ENCODE measurements around the gene PTPRC.

Gene PTPRC

GRCh38 chr1:198763298-198763714, 124.5 kb downstream of the PTPRC start:
- Histone ChIP-seq H3K9ac (ENCODE audit: low read length) (no peak overlapping the region), H3K4me3 (ENCODE audit: low read length) (no peak overlapping the region), H3K36me3 (ENCODE audit: control insufficient read depth, insufficient read depth, low read length) (no peaks in the 10 kb centered on the region), H3K27me3 (ENCODE audit: control insufficient read depth, insufficient read depth, low read length) (no peaks in the 10 kb centered on the region), H3K27ac (ENCODE audit: low read depth, low read length) (no peak overlapping the region), H3K4me1 (ENCODE audit: control insufficient read depth, insufficient read depth, low read length) (no peaks in the 10 kb centered on the region)

GRCh38 chr1:198764748-198765147, 125.9 kb downstream of the PTPRC start:
- Histone ChIP-seq H3K36me3 (ENCODE audit: control insufficient read depth, insufficient read depth, low read length) (no peaks in the 10 kb centered on the region), H3K4me3 (ENCODE audit: low read length) (no peak overlapping the region), H3K9ac (ENCODE audit: low read length) (no peak overlapping the region), H3K27me3 (ENCODE audit: control insufficient read depth, insufficient read depth, low read length) (no peaks in the 10 kb centered on the region), H3K4me1 (ENCODE audit: control insufficient read depth, insufficient read depth, low read length) (no peaks in the 10 kb centered on the region), H3K27ac (ENCODE audit: low read depth, low read length) (no peak overlapping the region)

GRCh38 chr1:198765416-198765815, 126.6 kb downstream of the PTPRC start:
- no peak overlapping the region for H3K9ac ChIP-seq (ENCODE audit: low read length)
- no peak overlapping the region for H3K27ac ChIP-seq (ENCODE audit: low read depth, low read length)

GRCh38 chr1:198771563-198772153, 132.8 kb downstream of the PTPRC start:
- H3K4me1 ChIP-seq (ENCODE audit: control insufficient read depth, insufficient read depth, low read length) = no peaks in the 10 kb centered on the region
- no peak overlapping the region for H3K9ac ChIP-seq (ENCODE audit: low read length)
- no peaks in the 10 kb centered on the region for H3K36me3 ChIP-seq (ENCODE audit: control insufficient read depth, insufficient read depth, low read length)
- no peak overlapping the region for H3K4me3 ChIP-seq (ENCODE audit: low read length)
- no peaks in the 10 kb centered on the region for H3K27me3 ChIP-seq (ENCODE audit: control insufficient read depth, insufficient read depth, low read length)
- H3K27ac ChIP-seq (ENCODE audit: low read depth, low read length) = no peak overlapping the region

More at GRCh38 chr1:198765416-198765815, 126.6 kb downstream of the PTPRC start:
- Histone ChIP-seq H3K4me3 (ENCODE audit: low read length) (no peak overlapping the region), H3K27me3 (ENCODE audit: control insufficient read depth, insufficient read depth, low read length) (no peaks in the 10 kb centered on the region), H3K4me1 (ENCODE audit: control insufficient read depth, insufficient read depth, low read length) (no peaks in the 10 kb centered on the region), H3K36me3 (ENCODE audit: control insufficient read depth, insufficient read depth, low read length) (no peaks in the 10 kb centered on the region)

GRCh38 chr1:198772626-198773025, 133.8 kb downstream of the PTPRC start:
- Histone ChIP-seq H3K4me1 (ENCODE audit: control insufficient read depth, insufficient read depth, low read length) (no peaks in the 10 kb centered on the region), H3K27me3 (ENCODE audit: control insufficient read depth, insufficient read depth, low read length) (no peaks in the 10 kb centered on the region), H3K4me3 (ENCODE audit: low read length) (no peak overlapping the region), H3K36me3 (ENCODE audit: control insufficient read depth, insufficient read depth, low read length) (no peaks in the 10 kb centered on the region), H3K9ac (ENCODE audit: low read length) (no peak overlapping the region), H3K27ac (ENCODE audit: low read depth, low read length) (no peak overlapping the region)

- H3K27me3 ChIP-seq (ENCODE audit: control insufficient read depth, insufficient read depth, low read length) = no peaks in the 10 kb centered on the region
- H3K27ac ChIP-seq (ENCODE audit: low read depth, low read length) = no peak overlapping the region
- no peak overlapping the region for H3K9ac ChIP-seq (ENCODE audit: low read length)
- no peaks in the 10 kb centered on the region for H3K36me3 ChIP-seq (ENCODE audit: control insufficient read depth, insufficient read depth, low read length)
- H3K4me1 ChIP-seq (ENCODE audit: control insufficient read depth, insufficient read depth, low read length) = no peaks in the 10 kb centered on the region
- H3K4me3 ChIP-seq (ENCODE audit: low read length) = no peak overlapping the region
Observed at GRCh38 chr1:198773030-198773429, 134.2 kb downstream of the PTPRC start.

- Histone ChIP-seq H3K27me3 (ENCODE audit: control insufficient read depth, insufficient read depth, low read length) (no peaks in the 10 kb centered on the region), H3K9ac (ENCODE audit: low read length) (no peak overlapping the region), H3K4me3 (ENCODE audit: low read length) (no peak overlapping the region), H3K36me3 (ENCODE audit: control insufficient read depth, insufficient read depth, low read length) (no peaks in the 10 kb centered on the region), H3K27ac (ENCODE audit: low read depth, low read length) (no peak overlapping the region), H3K4me1 (ENCODE audit: control insufficient read depth, insufficient read depth, low read length) (no peaks in the 10 kb centered on the region)
Observed at GRCh38 chr1:198773523-198773922, 134.7 kb downstream of the PTPRC start.

- Histone ChIP-seq H3K36me3 (ENCODE audit: control insufficient read depth, insufficient read depth, low read length) (no peaks in the 10 kb centered on the region), H3K27me3 (ENCODE audit: control insufficient read depth, insufficient read depth, low read length) (no peaks in the 10 kb centered on the region), H3K4me1 (ENCODE audit: control insufficient read depth, insufficient read depth, low read length) (no peaks in the 10 kb centered on the region), H3K9ac (ENCODE audit: low read length) (no peak overlapping the region), H3K27ac (ENCODE audit: low read depth, low read length) (no peak overlapping the region), H3K4me3 (ENCODE audit: low read length) (no peak overlapping the region)
Observed at GRCh38 chr1:198774421-198774820, 135.6 kb downstream of the PTPRC start.

GRCh38 chr1:198775606-198776005, 136.8 kb downstream of the PTPRC start:
- Histone ChIP-seq H3K4me3 (ENCODE audit: low read length) (no peak overlapping the region), H3K9ac (ENCODE audit: low read length) (no peak overlapping the region), H3K4me1 (ENCODE audit: control insufficient read depth, insufficient read depth, low read length) (no peaks in the 10 kb centered on the region), H3K36me3 (ENCODE audit: control insufficient read depth, insufficient read depth, low read length) (no peaks in the 10 kb centered on the region), H3K27ac (ENCODE audit: low read depth, low read length) (no peak overlapping the region), H3K27me3 (ENCODE audit: control insufficient read depth, insufficient read depth, low read length) (no peaks in the 10 kb centered on the region)

- no peak overlapping the region for H3K27ac ChIP-seq (ENCODE audit: low read depth, low read length)
- H3K9ac ChIP-seq (ENCODE audit: low read length) = no peak overlapping the region
- H3K4me1 ChIP-seq (ENCODE audit: control insufficient read depth, insufficient read depth, low read length) = no peaks in the 10 kb centered on the region
- no peaks in the 10 kb centered on the region for H3K36me3 ChIP-seq (ENCODE audit: control insufficient read depth, insufficient read depth, low read length)
- no peaks in the 10 kb centered on the region for H3K27me3 ChIP-seq (ENCODE audit: control insufficient read depth, insufficient read depth, low read length)
- H3K4me3 ChIP-seq (ENCODE audit: low read length) = no peak overlapping the region
Observed at GRCh38 chr1:198776602-198777029, 137.8 kb downstream of the PTPRC start.

- Histone ChIP-seq H3K36me3 (ENCODE audit: control insufficient read depth, insufficient read depth, low read length) (no peaks in the 10 kb centered on the region), H3K4me1 (ENCODE audit: control insufficient read depth, insufficient read depth, low read length) (no peaks in the 10 kb centered on the region), H3K27me3 (ENCODE audit: control insufficient read depth, insufficient read depth, low read length) (no peaks in the 10 kb centered on the region), H3K27ac (ENCODE audit: low read depth, low read length) (no peak overlapping the region), H3K4me3 (ENCODE audit: low read length) (no peak overlapping the region), H3K9ac (ENCODE audit: low read length) (no peak overlapping the region)
Observed at GRCh38 chr1:198778049-198778448, 139.2 kb downstream of the PTPRC start.

- no peak overlapping the region for H3K9ac ChIP-seq (ENCODE audit: low read length)
- H3K27me3 ChIP-seq (ENCODE audit: control insufficient read depth, insufficient read depth, low read length) = no peaks in the 10 kb centered on the region
- H3K4me1 ChIP-seq (ENCODE audit: control insufficient read depth, insufficient read depth, low read length) = no peaks in the 10 kb centered on the region
- no peak overlapping the region for H3K4me3 ChIP-seq (ENCODE audit: low read length)
- no peaks in the 10 kb centered on the region for H3K36me3 ChIP-seq (ENCODE audit: control insufficient read depth, insufficient read depth, low read length)
- no peak overlapping the region for H3K27ac ChIP-seq (ENCODE audit: low read depth, low read length)
Observed at GRCh38 chr1:198780376-198780775, 141.5 kb downstream of the PTPRC start.

GRCh38 chr1:198788561-198789064, 149.8 kb downstream of the PTPRC start:
- H3K27ac ChIP-seq (ENCODE audit: low read depth, low read length) = no peak overlapping the region
- no peaks in the 10 kb centered on the region for H3K27me3 ChIP-seq (ENCODE audit: control insufficient read depth, insufficient read depth, low read length)
- H3K9ac ChIP-seq (ENCODE audit: low read length) = no peak overlapping the region
- H3K36me3 ChIP-seq (ENCODE audit: control insufficient read depth, insufficient read depth, low read length) = no peaks in the 10 kb centered on the region
- H3K4me1 ChIP-seq (ENCODE audit: control insufficient read depth, insufficient read depth, low read length) = no peaks in the 10 kb centered on the region
- H3K4me3 ChIP-seq (ENCODE audit: low read length) = no peak overlapping the region

Measured in rectal smooth muscle tissue (tissue), 1 donor.